ENCODE measurements around the gene PPIL1. TPM values are rescaled to one million over a fixed set of nuclear protein-coding genes. Genes with fewer than 3 reads are reported as not detected.

Gene PPIL1
- total and polyA plus RNA-seq, 9 donors = 10.7 to 38.4 (median 21.2) TPM

GRCh38 chr6:36873115-36873514 is 1.5 kb downstream of the PPIL1 start:
- intact Hi-C loops (cut with DNase I) = no loop called here
- Histone ChIP-seq H3K27ac (no peak overlapping the region), H3K9me3 (no peaks in the 10 kb centered on the region), H3K4me1 (ENCODE audit: insufficient read depth) (peaks cover 3% of the 10 kb centered on the region), H3K36me3 (no peaks in the 10 kb centered on the region), H3K27me3 (no peaks in the 10 kb centered on the region), H3K4me3 (no peak overlapping the region)
- WGBS, 3 donors = 93 to 100% (median 97%) methylated on average over 1 of the region's 1 CpG
- no peak for DNase-seq
- TF ChIP-seq EP300 (IDR thresholded peaks at IDR 0.05) (no peak), CTCF (IDR thresholded peaks at IDR 0.05) (no peak), POLR2A (IDR thresholded peaks at IDR 0.05) (no peak)

GRCh38 chr6:36871686-36872085 is 2.9 kb downstream of the PPIL1 start:
- no peak overlapping the region for H3K27ac ChIP-seq
- no peak overlapping the region for H3K4me3 ChIP-seq
- intact Hi-C loops (cut with DNase I) = no loop called here
- no peaks in the 10 kb centered on the region for H3K27me3 ChIP-seq
- WGBS, 3 donors = 77 to 87% (median 86%) methylated on average over 3 of the region's 3 CpGs
- no peaks in the 10 kb centered on the region for H3K9me3 ChIP-seq
- H3K4me1 ChIP-seq (ENCODE audit: insufficient read depth) = peaks cover 3% of the 10 kb centered on the region
- no peak for TF ChIP-seq CTCF (IDR thresholded peaks at IDR 0.05)
- TF ChIP-seq EP300 (IDR thresholded peaks at IDR 0.05) = no peak
- no peak for TF ChIP-seq POLR2A (IDR thresholded peaks at IDR 0.05)
- no peak for DNase-seq
- H3K36me3 ChIP-seq = no peaks in the 10 kb centered on the region

GRCh38 chr6:36867471-36868224 is 7.0 kb downstream of the PPIL1 start:
- DNase-seq = no peak
- H3K36me3 ChIP-seq = no peaks in the 10 kb centered on the region
- H3K4me3 ChIP-seq = no peak overlapping the region
- H3K4me1 ChIP-seq (ENCODE audit: insufficient read depth) = no peaks in the 10 kb centered on the region
- intact Hi-C loops (cut with DNase I) = no loop called here
- no peaks in the 10 kb centered on the region for H3K27me3 ChIP-seq
- WGBS, 3 donors = 80 to 90% (median 84%) methylated on average over 4 of the region's 4 CpGs
- TF ChIP-seq EP300 (IDR thresholded peaks at IDR 0.05) (no peak), POLR2A (IDR thresholded peaks at IDR 0.05) (no peak), CTCF (IDR thresholded peaks at IDR 0.05) (no peak)
- no peak overlapping the region for H3K27ac ChIP-seq
- no peaks in the 10 kb centered on the region for H3K9me3 ChIP-seq

- intact Hi-C loops (cut with DNase I) = no loop called here
- no peaks in the 10 kb centered on the region for H3K9me3 ChIP-seq
- H3K27ac ChIP-seq = no peak overlapping the region
- H3K4me3 ChIP-seq = no peak overlapping the region
- 63 to 66% (median 64%) methylated on average over 2 of the region's 2 CpGs for WGBS, 3 donors
- H3K27me3 ChIP-seq = no peaks in the 10 kb centered on the region
- H3K36me3 ChIP-seq = no peaks in the 10 kb centered on the region
- no peaks in the 10 kb centered on the region for H3K4me1 ChIP-seq (ENCODE audit: insufficient read depth)
- TF ChIP-seq EP300 (IDR thresholded peaks at IDR 0.05) = no peak
- TF ChIP-seq CTCF (IDR thresholded peaks at IDR 0.05) = no peak
- no peak for TF ChIP-seq POLR2A (IDR thresholded peaks at IDR 0.05)
- no peak for DNase-seq
Observed at GRCh38 chr6:36865835-36866234, 8.8 kb downstream of the PPIL1 start.
